ENCODE measurements around the gene PLPPR2. TPM values are rescaled to one million over a fixed set of nuclear protein-coding genes. Genes with fewer than 3 reads are reported as not detected.

PLPPR2 gene
- total RNA-seq, 1 experiment from 2014 or later: 7.5 TPM

GRCh38 chr19:11361037-11361770, 6.0 kb downstream of the PLPPR2 start (continued):
- TF ChIP-seq ZNF512 (CRISPR knock-in tag; IDR thresholded peaks at IDR 0.05; ENCODE audit: borderline replicate concordance) (no peak), SP1 (CRISPR knock-in tag; conservative IDR thresholded peaks at IDR 0.05) (peak; percentile 81), E2F5 (CRISPR knock-in tag; IDR thresholded peaks at IDR 0.05) (0 out of 2 replicates have a peak, but pooled peaks have one; percentile 56), ZNF232 (CRISPR knock-in tag; IDR thresholded peaks at IDR 0.05) (peak; percentile 68; the same call in 1 of the 2 replicates), PREB (CRISPR knock-in tag; IDR thresholded peaks at IDR 0.05; ENCODE audit: borderline replicate concordance) (no peak)
- TF ChIP-seq, protein P1, sequence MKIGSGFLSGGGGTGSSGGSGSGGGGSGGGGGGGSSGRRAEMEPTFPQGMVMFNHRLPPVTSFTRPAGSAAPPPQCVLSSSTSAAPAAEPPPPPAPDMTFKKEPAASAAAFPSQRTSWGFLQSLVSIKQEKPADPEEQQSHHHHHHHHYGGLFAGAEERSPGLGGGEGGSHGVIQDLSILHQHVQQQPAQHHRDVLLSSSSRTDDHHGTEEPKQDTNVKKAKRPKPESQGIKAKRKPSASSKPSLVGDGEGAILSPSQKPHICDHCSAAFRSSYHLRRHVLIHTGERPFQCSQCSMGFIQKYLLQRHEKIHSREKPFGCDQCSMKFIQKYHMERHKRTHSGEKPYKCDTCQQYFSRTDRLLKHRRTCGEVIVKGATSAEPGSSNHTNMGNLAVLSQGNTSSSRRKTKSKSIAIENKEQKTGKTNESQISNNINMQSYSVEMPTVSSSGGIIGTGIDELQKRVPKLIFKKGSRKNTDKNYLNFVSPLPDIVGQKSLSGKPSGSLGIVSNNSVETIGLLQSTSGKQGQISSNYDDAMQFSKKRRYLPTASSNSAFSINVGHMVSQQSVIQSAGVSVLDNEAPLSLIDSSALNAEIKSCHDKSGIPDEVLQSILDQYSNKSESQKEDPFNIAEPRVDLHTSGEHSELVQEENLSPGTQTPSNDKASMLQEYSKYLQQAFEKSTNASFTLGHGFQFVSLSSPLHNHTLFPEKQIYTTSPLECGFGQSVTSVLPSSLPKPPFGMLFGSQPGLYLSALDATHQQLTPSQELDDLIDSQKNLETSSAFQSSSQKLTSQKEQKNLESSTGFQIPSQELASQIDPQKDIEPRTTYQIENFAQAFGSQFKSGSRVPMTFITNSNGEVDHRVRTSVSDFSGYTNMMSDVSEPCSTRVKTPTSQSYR (CRISPR knock-in tag; IDR thresholded peaks at IDR 0.05): 0 out of 2 replicates have a peak, but pooled peaks have one; percentile 74
- TF ChIP-seq, protein P2, sequence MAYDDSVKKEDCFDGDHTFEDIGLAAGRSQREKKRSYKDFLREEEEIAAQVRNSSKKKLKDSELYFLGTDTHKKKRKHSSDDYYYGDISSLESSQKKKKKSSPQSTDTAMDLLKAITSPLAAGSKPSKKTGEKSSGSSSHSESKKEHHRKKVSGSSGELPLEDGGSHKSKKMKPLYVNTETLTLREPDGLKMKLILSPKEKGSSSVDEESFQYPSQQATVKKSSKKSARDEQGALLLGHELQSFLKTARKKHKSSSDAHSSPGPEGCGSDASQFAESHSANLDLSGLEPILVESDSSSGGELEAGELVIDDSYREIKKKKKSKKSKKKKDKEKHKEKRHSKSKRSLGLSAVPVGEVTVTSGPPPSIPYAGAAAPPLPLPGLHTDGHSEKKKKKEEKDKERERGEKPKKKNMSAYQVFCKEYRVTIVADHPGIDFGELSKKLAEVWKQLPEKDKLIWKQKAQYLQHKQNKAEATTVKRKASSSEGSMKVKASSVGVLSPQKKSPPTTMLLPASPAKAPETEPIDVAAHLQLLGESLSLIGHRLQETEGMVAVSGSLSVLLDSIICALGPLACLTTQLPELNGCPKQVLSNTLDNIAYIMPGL (CRISPR knock-in tag; IDR thresholded peaks at IDR 0.05): peak; percentile 76; the same call in 1 of the 2 replicates
- TF ChIP-seq, protein P3, sequence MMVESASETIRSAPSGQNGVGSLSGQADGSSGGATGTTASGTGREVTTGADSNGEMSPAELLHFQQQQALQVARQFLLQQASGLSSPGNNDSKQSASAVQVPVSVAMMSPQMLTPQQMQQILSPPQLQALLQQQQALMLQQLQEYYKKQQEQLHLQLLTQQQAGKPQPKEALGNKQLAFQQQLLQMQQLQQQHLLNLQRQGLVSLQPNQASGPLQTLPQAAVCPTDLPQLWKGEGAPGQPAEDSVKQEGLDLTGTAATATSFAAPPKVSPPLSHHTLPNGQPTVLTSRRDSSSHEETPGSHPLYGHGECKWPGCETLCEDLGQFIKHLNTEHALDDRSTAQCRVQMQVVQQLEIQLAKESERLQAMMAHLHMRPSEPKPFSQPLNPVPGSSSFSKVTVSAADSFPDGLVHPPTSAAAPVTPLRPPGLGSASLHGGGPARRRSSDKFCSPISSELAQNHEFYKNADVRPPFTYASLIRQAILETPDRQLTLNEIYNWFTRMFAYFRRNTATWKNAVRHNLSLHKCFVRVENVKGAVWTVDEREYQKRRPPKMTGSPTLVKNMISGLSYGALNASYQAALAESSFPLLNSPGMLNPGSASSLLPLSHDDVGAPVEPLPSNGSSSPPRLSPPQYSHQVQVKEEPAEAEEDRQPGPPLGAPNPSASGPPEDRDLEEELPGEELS (CRISPR knock-in tag; IDR thresholded peaks at IDR 0.05): peak; percentile 70; the same call in 1 of the 2 replicates
- TF ChIP-seq, protein P4, sequence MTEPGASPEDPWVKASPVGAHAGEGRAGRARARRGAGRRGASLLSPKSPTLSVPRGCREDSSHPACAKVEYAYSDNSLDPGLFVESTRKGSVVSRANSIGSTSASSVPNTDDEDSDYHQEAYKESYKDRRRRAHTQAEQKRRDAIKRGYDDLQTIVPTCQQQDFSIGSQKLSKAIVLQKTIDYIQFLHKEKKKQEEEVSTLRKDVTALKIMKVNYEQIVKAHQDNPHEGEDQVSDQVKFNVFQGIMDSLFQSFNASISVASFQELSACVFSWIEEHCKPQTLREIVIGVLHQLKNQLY (CRISPR knock-in tag; IDR thresholded peaks at IDR 0.05): no peak

- POLR2A ChIA-PET: interaction anchor here (0.6 to 1.8 kb wide), 7 partner anchors 10 to 60 kb away, joined by 3 to 7 read pairs (median 4); partner anchors contain the start of genes CCDC159, RAB3D and SWSAP1
- peak; percentile 81 for DNase-seq (ENCODE audit: low spot score)
- H3K27ac Mint-ChIP-seq: peak overlapping the region; percentile 71
- no peaks in the 10 kb centered on the region for H3K36me3 Mint-ChIP-seq
- H3K27me3 Mint-ChIP-seq (ENCODE audit: low read depth): peaks cover 44% of the 10 kb centered on the region
- CTCF ChIA-PET: interaction anchor here (0.6 to 3.4 kb wide), 24 partner anchors 8 to 436 kb away, joined by 3 to 33 read pairs (median 8); partner anchors contain the start of genes CCDC159, ODAD3, PRKCSH and RAB3D
- ATAC-seq: peak; percentile 61
- no peaks in the 10 kb centered on the region for H3K9me3 Mint-ChIP-seq
- no peak for TF ChIP-seq GABPB1 (CRISPR knock-in tag; IDR thresholded peaks at IDR 0.05)
- TF ChIP-seq OVOL2 (CRISPR knock-in tag; IDR thresholded peaks at IDR 0.05; ENCODE audit: borderline replicate concordance): no peak
- H3K4me1 Mint-ChIP-seq: peaks cover 16% of the 10 kb centered on the region
- H3K4me3 Mint-ChIP-seq: peak overlapping the region; percentile 76
These were observed 6.8 kb downstream of the PLPPR2 start for GRCh38 chr19:11361771-11362731.

Measured in WTC11 (cell line).